ENCODE results near the gene FMNL2.

The FMNL2 gene

DNA sequence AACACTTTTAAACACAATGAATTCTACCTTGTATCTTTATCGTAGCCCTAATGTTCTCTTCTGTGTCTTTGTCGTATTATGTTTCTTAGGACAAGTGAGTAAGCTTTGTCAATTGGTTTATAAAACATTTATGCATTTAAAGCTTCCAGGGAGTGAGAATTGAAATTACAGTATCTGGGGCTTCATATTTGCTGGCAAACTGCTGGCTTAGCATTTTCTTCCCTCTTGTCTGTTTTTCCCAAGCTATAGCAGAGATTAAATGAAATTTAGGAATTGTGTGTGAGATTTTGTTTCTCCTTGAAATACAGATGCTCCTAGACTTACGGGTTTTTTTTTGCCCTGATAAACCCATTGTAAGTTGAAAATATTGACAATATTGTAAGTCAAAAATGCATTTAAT, 73.3 kb downstream of the FMNL2 start:
- intact Hi-C loops (cut with DNase I; ENCODE audit: low total_unique reads): no loop called here
- no peaks in the 10 kb centered on the region for H3K27me3 ChIP-seq
- no peak for DNase-seq
- H3K9me3 ChIP-seq: no peaks in the 10 kb centered on the region
- no peaks in the 10 kb centered on the region for H3K36me3 ChIP-seq
- TF ChIP-seq CTCF (IDR thresholded peaks at IDR 0.05): no peak
- H3K27ac ChIP-seq: peak overlapping the region in 1 of 2 donors; percentile 71
- peaks cover 5 to 81% (median 43%) of the 10 kb centered on the region in 4 donors for H3K4me1 ChIP-seq
- no peak overlapping the region for H3K4me3 ChIP-seq

DNA sequence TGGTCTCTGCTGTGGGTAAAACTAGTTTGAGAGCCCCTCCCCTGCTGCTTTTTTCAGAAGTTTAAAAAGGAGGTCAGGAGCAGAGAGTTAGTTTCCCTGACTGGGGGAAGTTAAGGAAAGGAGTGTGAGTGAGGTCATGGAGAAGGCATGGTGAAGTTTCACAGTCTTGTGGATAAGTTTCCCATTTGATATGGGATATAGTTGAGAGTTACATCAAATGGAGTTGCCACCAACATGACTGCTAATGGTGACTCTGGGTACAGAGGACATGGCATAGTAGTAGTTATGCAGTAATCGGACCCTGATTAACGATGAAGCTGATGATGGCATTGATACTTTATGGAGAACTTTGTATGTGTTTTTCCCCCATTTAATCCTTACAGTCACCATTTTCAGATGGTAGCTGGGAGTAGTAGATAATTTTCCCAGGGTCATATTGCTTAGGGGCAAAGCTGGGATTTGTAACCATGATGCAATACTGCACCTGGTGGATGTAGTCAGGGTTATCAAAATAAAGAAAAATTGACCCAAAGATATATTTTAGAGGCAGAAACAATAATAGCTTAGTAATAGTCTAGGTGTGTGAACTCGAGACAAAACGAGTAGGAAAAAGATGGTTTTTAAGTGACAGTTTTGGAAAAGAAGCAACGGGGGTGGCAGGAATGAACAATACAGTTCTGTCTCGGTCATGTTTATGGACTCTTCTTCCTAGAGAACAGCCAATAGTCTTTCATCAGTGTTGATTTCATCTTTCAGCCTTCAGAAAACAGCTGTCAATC, 74.6 kb downstream of the FMNL2 start:
- H3K4me1 ChIP-seq: peaks cover 0 to 79% (median 33%) of the 10 kb centered on the region in 4 donors
- no peaks in the 10 kb centered on the region for H3K27me3 ChIP-seq
- H3K36me3 ChIP-seq: no peaks in the 10 kb centered on the region
- H3K9me3 ChIP-seq: no peaks in the 10 kb centered on the region
- intact Hi-C loops (cut with DNase I; ENCODE audit: low total_unique reads): loop anchor here (5.0 kb wide), 1 partner anchor 367 kb away; no protein-coding TSS in a partner anchor
- TF ChIP-seq CTCF (IDR thresholded peaks at IDR 0.05): no peak
- no peak overlapping the region for H3K27ac ChIP-seq
- no peak for DNase-seq
- H3K4me3 ChIP-seq: no peak overlapping the region

DNA sequence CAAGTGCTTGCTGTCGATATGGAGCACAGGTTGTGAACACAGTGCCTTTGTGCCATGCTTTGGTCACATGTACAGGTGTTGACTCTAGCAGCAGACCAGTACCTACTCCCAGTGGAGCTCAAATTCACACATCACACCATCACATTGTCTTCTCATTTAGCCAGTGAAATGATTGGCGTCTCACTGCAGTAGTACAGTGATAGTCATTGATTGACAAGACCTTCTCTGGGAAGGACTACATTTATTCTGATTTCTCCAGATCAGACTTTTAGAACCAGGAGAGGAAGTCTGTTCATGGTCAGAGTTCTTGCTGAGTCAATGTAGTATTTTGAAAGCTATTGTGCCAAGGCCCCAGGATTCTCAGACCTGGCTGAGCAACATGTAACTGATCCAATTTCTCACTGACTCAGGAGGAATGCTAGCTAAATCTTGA, 75.2 kb downstream of the FMNL2 start:
- Histone ChIP-seq H3K4me3 (no peak overlapping the region), H3K4me1 (peaks cover 0 to 79% (median 32%) of the 10 kb centered on the region in 4 donors), H3K9me3 (no peaks in the 10 kb centered on the region), H3K27ac (no peak overlapping the region), H3K27me3 (no peaks in the 10 kb centered on the region), H3K36me3 (no peaks in the 10 kb centered on the region)
- intact Hi-C loops (cut with DNase I; ENCODE audit: low total_unique reads): loop anchor here (5.0 kb wide), 1 partner anchor 368 kb away; no protein-coding TSS in a partner anchor
- no peak for DNase-seq
- TF ChIP-seq CTCF (IDR thresholded peaks at IDR 0.05): no peak

GRCh38 chr2:152411154-152411553, 76.2 kb downstream of the FMNL2 start:
- no peak for TF ChIP-seq CTCF (IDR thresholded peaks at IDR 0.05)
- no peak for DNase-seq
- intact Hi-C loops (cut with DNase I; ENCODE audit: low total_unique reads): loop anchor here (5.0 kb wide), 1 partner anchor 369 kb away; no protein-coding TSS in a partner anchor
- Histone ChIP-seq H3K9me3 (no peaks in the 10 kb centered on the region), H3K4me1 (peaks cover 0 to 79% (median 29%) of the 10 kb centered on the region in 4 donors), H3K27ac (peak overlapping the region in 1 of 2 donors; percentile 40), H3K4me3 (no peak overlapping the region), H3K36me3 (no peaks in the 10 kb centered on the region), H3K27me3 (no peaks in the 10 kb centered on the region)

DNA sequence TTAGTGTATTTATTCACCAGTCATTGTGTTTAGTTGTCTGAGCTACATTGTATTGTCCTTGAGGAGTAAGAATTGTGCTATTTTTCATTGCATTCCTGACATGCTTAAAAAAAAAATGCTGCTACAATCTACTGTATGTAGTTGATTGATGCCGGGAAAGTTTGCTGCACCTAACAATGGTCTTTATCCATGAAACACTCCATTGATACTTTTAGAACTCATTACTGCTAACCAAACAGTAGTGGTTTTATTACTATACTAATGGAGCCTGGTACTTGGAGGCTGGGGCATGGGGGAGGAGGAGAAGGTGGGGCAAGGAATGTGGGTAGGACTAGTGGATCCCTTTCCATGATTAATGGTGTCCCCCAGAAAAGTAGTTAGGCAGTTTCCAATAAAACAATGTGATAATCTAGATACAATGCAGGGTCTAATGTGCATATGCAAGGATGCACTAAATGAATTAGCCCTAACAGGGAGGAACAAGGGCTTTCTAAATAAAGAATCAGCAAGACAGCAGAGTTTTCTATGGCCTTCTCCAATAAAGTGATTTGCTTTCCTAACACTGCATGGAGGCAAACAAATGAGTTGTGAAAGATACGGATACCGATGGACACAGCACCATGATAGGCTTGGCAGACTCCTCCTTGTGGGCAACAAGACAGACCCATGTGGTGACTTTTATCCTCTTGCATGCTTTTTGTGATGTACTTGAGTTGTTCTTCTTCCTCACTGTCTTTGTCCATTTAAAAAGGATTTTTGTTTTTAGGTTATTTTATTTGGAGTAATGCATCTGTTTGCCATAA, 78.5 kb downstream of the FMNL2 start:
- Histone ChIP-seq H3K4me3 (no peak overlapping the region), H3K36me3 (no peaks in the 10 kb centered on the region), H3K9me3 (no peaks in the 10 kb centered on the region), H3K27me3 (no peaks in the 10 kb centered on the region), H3K27ac (no peak overlapping the region), H3K4me1 (peaks cover 0 to 60% (median 17%) of the 10 kb centered on the region in 4 donors)
- intact Hi-C loops (cut with DNase I; ENCODE audit: low total_unique reads): loop anchor here (5.0 kb wide), 1 partner anchor 371 kb away; no protein-coding TSS in a partner anchor
- no peak for TF ChIP-seq CTCF (IDR thresholded peaks at IDR 0.05)
- DNase-seq: no peak
